Activated naive CD4-positive, alpha-beta T cell treated with anti-CD3 and anti-CD28 coated beads, Interleukin-2, amount 50 U/mL, for 72 hours (primary cell): Measurements from ENCODE around the gene GNAO1. TPM values are rescaled to one million over a fixed set of nuclear protein-coding genes. Genes with fewer than 3 reads are reported as not detected.

ENCODE experiments used
- ATAC-seq, 2 donors: fragments of 150-1000 bp; cut with Tn5 transposase; 2 replicates each; pipeline ENCODE4 v1.10.0; 2021; ENCODE audit warnings: mild to moderate bottlenecking in 2 of 2, moderate library complexity in 2 of 2
- DNase-seq, 2 donors: peaks; one replicate each; pipeline ENCODE4 v3.0.0; 2021 to 2022; ENCODE audit warnings: low spot score in 2 of 2
- H3K27ac Mint-ChIP-seq, 2 donors: one replicate each; pipeline ENCODE4 v1.8.0; 2022; ENCODE audit warnings: mild to moderate bottlenecking in 2 of 2, mixed read lengths in 2 of 2
- H3K36me3 Mint-ChIP-seq, 2 donors: one replicate each; pipeline ENCODE4 v1.8.0; 2022; ENCODE audit warnings: mixed read lengths in 2 of 2
- H3K9me3 Mint-ChIP-seq, 2 donors: one replicate each; pipeline ENCODE4 v1.8.0; 2022; ENCODE audit warnings: mixed read lengths in 2 of 2
- total RNA-seq, 2 donors: library from RNA; stranded (reverse); gene quantifications; one replicate each; pipeline ENCODE4 v1.2.3, GENCODE V29; 2022

Gene GNAO1
- total RNA-seq, 2 donors from 2014 or later: 0.25 to 0.37 TPM

DNA sequence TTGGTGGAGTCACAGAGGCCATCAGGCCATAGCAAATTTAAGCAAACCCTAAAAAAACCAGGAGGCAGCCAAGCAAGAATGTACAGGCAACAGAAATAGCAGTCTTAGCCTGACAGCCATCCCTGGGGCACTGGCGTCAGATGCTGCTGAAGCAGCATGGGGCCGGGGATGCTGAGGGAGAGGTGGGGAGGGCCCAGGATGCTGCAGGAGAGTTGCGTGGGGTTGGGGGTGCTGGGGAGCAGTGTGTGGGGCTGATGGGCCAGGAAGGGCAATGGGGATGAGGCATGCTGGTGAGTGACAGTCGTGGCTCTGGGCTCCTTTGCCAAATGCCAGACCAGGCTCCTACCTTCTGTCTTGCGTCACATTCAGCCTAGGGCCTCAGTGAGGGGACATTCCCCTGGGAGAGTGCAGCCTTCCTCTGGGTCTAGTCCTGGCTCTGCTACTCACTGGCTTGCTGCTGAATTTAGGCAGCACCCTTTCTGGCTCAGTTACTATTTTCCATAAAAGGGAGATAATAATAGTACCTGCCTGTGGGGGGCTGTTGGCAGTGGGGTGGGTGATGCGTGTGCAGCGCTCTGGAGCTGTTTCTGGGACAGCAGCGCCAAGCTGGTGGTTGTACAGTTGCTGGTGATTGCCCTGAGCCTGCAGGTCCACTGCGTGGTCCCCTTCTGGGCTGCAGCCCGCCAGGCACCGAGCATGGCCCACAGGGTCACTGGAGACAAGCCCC, 146.0 kb downstream of the GNAO1 start:
- ATAC-seq (no peak), DNase-seq (no peak)
- H3K36me3 Mint-ChIP-seq: no peaks in the 10 kb centered on the region
- no peak overlapping the region for H3K27ac Mint-ChIP-seq
- H3K9me3 Mint-ChIP-seq: no peaks in the 10 kb centered on the region

DNA sequence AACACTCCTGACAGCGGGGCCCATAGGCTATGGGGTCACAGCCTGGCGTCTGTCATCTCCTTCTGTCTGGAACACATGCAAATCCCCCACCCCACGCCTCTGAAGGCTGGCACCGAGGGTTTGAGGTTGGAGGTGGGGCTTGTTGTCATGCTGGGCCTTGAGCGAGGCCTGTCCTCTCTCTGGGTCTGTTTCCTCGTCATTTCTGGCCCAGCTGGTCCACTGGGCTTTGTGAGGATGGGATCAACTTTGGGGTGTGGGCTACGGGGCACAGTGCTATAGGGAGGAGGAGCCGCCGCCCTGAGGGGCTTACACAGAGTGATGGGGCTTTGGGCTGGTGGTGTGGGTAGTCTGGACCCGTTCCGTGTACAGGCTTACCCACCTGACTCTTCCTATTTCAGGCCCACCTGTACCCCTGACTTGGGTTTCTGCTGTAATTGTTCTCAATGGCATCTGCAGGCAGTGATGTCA, 146.6 kb downstream of the GNAO1 start:
- H3K36me3 Mint-ChIP-seq: no peaks in the 10 kb centered on the region
- H3K9me3 Mint-ChIP-seq: no peaks in the 10 kb centered on the region
- ATAC-seq (no peak), DNase-seq (no peak)
- no peak overlapping the region for H3K27ac Mint-ChIP-seq

DNA sequence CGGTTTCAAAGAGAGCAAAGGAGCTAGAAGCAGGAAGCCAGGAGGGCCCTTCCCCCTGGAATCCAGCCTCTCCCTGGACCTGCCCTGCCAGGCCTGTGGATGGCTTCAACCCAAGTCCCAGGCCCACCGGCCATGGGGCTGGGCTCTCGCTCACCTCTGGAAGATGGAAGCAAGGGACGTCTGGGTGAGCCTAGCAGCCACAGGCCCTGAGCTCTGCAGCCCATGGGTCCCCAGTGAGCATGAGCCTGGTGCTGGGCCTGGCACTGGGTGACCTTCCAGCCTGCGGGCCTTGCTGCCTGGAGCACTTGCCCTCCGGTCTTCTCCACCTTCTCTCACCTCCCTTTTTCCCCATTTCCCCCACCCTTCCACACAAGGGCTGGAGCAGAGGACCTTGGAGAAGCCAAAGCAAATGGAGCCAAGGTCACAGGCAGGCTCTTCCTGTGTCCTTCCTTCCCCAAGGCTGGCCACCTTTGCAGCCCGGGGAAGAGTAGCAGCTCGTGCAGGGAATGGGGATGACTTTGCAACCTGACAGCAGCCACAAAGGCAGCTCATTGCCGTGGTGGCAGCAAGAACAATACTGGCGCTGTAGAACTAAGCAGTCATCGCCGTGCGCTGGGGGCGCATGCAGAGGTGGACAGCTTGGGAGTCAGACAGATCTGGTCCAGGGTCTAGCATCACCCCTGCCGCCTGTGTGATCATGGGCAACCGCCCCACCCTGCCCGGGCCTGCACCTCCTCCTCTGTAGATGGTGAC, 147.5 kb downstream of the GNAO1 start:
- H3K9me3 Mint-ChIP-seq: no peaks in the 10 kb centered on the region
- no peak for DNase-seq
- no peaks in the 10 kb centered on the region for H3K36me3 Mint-ChIP-seq
- H3K27ac Mint-ChIP-seq: peak overlapping the region in 1 of 2 donors; percentile 22
- ATAC-seq: no peak

DNA sequence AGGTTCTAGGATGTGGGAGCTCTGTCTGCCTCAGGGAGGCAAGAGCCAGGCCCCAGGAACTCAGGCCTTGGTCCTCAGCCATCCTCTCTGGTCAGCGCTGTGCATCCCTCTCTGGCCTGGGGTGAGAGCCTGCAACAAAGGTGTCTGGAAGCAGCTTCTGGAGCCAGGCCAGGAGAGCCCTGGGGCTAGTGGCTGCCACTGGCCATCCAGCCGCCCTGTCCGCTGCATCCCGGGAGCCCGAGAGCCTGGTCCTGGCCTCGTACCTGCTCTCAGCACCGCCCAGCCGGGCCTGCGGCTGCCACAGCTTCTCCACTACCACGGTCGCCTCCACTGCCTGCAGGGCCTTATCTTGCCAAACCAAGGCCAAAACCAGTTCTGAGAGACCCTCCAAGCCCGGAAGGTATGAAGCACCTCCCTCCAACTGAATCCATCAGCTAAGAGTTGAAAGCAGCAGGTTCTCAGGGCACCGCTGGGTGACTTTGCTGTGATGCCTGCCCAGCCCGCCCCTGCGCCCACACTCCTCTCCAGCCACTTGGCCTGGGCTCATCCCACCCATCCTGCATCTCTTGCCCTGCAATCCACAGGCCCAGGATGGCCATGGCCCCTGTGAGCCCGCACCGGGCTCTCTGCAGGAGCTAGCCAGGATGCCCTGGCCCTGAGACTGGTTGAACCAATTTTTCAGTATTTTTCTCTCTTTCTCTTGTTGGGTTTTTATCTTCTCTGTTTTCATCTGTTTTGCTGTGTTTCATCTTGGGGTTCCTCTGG, 148.3 kb downstream of the GNAO1 start:
- DNase-seq (no peak), ATAC-seq (no peak)
- H3K36me3 Mint-ChIP-seq: no peaks in the 10 kb centered on the region
- no peaks in the 10 kb centered on the region for H3K9me3 Mint-ChIP-seq
- H3K27ac Mint-ChIP-seq: peak overlapping the region in 1 of 2 donors; percentile 3

DNA sequence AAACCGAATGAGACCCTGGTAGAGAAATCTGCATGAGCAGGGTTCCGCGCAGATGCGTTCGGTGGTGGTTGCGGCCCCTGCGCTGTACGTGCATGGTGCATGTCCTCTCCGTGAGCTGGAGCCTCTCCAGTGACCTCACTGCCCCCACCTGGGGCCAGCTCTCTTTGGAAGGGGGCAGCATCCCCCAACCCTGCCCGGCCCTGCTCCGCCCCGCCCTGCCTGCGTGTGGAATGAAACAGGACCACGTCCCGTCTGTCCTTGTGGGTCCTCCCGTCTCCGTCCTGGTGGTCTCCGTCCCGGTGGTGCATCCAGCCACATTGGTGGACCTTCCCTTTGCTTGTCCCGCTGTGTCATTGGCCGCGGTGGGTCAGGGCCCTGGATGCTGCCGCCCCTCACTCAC, 149.1 kb downstream of the GNAO1 start:
- no peaks in the 10 kb centered on the region for H3K9me3 Mint-ChIP-seq
- DNase-seq (no peak), ATAC-seq (no peak)
- H3K27ac Mint-ChIP-seq: no peak overlapping the region
- H3K36me3 Mint-ChIP-seq: no peaks in the 10 kb centered on the region

DNA sequence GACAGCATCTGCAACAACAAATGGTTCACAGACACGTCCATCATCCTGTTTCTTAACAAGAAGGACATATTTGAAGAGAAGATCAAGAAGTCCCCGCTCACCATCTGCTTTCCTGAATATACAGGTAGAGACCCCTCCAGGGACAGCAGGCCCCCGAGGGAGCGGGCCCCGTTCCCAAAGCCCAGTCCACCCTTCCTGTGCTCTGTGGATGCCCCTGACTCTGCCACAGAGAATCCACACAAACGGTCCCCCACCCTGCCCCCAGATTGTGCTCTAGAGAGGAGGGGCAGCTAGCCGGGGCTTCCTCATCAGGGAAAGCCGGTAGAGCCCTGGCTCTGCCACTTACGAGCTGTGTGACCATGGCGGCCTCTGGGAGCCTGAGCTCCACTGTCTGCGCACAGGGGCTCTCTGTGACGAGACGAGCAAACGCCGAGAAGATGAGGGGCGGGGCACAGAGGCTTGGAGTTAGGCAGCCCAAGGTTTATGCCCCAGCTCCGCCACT, 149.6 kb downstream of the GNAO1 start:
- Mint-ChIP-seq H3K27ac (no peak overlapping the region), H3K36me3 (no peaks in the 10 kb centered on the region), H3K9me3 (no peaks in the 10 kb centered on the region)
- DNase-seq (no peak), ATAC-seq (no peak)

DNA sequence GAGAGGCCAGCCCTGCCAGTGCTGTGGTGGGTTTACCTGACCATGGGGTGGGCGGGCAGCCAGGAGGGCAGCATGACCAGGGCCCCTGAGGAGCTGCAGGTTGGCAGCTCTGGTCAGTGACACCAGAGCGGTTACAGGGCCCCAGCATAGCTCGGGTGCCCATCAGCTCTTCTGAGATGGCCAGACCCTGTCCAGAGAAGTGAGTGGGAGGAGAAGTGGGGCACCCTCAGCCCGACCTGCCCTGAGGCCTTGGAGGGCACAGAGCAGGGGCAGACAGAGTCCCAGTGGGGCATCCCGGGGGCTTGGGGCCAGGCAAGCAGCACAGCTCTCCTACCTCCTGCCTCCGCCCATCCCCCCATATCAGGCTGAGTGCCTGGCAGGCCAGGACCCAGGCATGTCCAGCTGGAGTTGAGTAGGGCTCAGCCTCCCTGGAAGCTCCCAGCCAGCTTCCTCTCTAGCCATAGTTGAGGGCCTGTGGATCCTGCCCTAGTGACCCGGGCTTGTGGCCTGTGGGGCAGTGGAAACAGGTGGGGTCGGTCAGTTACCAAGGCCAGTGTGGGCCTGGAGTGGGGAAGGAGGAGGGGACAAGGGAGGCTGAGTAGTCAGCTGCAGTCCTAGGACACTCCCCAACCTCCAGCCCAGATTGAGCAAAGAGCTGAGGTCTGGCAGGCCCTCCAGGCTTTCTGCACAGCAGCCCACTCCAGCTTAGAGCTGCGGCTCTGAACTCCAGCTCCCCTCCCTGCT, 150.5 kb downstream of the GNAO1 start:
- Mint-ChIP-seq H3K9me3 (no peaks in the 10 kb centered on the region), H3K27ac (no peak overlapping the region), H3K36me3 (no peaks in the 10 kb centered on the region)
- ATAC-seq (peak in 1 of 2 donors; percentile 8), DNase-seq (no peak)

DNA sequence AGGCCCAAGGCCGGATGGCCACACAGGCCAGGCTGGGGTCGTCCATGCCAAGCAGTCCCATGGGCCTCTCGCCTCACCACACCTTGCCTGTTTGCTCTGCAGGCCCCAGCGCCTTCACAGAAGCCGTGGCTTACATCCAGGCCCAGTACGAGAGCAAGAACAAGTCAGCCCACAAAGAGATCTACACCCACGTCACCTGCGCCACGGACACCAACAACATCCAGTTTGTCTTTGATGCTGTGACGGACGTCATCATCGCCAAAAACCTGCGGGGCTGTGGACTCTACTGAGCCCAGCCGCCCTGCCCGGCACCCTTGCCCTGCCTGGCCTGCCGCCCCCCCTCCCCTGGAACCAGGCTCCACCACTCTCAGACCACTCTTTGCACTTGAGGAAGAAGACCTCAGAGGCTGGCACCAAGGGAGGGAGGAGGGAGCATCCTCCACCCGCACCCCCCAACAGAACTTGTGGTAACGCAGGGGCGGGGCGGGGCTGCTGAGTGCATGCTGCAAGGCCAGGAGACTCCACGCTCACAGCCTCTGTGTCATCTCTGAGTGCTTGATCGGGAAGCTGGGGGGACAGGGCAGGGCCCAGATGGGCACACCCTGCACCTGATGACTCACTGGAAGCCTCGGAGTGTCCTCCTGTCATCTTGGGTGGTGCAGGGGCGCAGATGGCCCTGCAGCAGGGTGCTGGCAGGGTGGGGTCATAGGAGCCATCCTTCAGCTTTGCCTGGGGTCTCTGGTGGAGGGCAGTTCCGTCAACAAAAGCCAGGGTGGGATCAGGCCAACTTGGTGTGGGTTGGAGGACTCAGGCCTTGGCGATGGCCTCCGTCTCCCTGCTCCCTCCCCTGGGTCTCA, 152.6 kb downstream of the GNAO1 start:
- no peak overlapping the region for H3K27ac Mint-ChIP-seq
- DNase-seq (no peak), ATAC-seq (no peak)
- H3K9me3 Mint-ChIP-seq: no peaks in the 10 kb centered on the region
- no peaks in the 10 kb centered on the region for H3K36me3 Mint-ChIP-seq

DNA sequence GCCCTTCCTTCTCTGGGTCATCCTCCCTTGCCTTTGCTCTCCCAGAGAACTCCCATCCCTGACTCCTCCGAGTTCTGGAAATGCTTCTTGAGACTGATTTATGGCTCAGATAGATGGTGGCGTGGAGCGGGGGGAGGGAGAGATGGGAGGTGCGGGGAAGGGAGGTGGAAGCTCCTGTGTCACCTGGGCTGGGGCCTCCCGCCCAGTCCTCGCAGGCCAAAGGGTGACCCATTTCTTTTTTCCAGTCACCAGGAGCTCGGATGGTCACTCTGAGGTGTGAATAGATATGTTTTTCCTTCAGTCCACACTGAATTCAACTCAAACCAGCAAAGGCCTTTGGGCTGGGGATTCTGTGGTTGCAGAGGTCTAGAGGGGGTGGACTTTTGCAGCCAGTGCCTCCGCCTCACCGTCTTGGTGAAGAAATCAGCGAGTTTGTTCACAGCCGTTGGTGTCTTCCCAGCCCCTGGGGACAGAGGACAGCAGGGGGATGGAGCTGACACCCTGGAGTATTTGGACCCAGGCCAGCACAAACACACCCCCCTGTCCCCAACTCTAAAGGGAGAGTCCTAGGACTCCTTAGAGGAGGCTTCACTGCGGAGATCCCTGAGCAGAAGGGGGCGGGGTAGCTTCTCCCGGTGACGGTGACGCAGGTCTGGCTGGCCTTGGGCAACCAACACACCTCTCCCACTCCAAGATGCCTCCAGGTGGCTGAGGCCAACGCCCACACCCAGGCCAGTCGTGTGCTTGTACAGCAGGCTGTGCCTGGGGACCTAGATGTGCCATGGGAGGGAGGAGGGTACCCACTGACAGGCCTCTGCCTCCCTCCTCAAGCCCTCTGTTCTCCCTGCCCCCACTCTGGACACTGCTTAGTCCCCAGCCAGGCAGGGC, 153.5 kb downstream of the GNAO1 start:
- Mint-ChIP-seq H3K9me3 (no peaks in the 10 kb centered on the region), H3K27ac (no peak overlapping the region), H3K36me3 (no peaks in the 10 kb centered on the region)
- ATAC-seq (no peak), DNase-seq (no peak)

DNA sequence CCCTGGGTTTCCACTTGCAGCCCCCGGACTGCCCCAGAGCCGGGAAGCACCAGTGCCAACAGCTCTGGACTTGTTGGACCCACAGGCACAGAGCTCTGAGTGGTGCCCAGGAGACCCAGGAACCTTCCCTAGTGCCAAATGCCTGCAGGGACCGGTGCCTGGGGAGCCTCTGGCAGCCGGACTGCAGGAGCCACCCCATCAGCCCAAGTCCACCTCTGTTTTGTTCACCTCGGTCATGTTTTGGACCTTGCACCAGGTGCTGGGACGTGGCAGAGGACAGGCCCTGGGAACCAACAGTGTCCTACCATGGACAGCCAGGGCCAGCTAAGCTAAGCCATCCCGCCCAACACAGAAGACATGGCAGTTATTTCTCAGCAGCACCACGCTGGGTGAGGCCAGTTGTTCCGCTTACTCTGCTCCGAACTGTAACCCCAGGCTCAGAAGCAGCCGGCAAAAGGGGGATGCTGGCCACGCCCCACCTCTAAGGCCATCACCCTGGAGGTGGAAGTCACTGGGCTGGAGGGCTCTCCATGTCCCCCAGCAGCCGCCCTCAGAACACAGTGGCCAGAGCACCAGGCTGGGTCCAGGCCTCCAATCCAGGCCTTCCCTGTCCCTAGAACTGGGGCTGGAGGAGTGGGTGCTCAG, 154.2 kb downstream of the GNAO1 start:
- Mint-ChIP-seq H3K9me3 (no peaks in the 10 kb centered on the region), H3K36me3 (no peaks in the 10 kb centered on the region), H3K27ac (no peak overlapping the region)
- ATAC-seq: no peak
- no peak for DNase-seq

DNA sequence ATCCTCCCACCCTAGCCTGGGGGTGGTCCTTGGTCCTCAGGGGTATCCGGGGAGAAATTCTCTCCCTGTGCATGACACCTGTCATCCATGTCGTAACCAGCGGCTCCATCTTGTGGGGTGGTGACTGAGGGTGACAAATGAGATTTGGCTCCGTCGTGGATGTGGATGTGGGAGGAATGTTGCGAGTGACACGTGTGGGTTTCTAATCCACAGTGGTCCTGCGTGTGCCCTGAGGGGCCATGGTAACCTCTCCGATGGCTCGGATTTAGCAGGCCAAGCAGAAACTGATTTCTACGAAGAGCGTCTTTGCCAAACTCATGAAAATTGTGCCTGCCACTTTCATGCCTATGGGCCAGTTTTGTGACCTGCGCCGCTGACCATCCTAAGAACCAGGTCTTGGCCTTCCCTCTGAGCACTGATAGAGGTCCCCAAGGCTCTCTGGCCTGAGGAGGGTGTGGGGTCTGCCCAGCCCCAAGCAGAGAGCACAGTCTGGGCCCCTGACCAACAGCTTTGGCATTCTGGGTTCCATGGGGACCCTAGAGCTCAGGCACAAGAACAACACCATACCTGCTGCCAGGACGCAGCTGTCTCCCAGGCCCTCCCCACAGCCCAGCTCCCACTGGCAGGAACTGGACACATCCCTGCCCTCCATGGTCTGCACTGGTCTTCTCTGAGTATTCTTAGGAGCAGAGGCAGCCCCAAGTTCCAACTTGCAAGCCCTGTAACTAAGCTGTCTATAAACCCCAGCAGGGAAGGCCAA, 155.0 kb downstream of the GNAO1 start:
- Mint-ChIP-seq H3K36me3 (no peaks in the 10 kb centered on the region), H3K27ac (peak overlapping the region in 1 of 2 donors; percentile 19), H3K9me3 (no peaks in the 10 kb centered on the region)
- DNase-seq (no peak), ATAC-seq (no peak)

DNA sequence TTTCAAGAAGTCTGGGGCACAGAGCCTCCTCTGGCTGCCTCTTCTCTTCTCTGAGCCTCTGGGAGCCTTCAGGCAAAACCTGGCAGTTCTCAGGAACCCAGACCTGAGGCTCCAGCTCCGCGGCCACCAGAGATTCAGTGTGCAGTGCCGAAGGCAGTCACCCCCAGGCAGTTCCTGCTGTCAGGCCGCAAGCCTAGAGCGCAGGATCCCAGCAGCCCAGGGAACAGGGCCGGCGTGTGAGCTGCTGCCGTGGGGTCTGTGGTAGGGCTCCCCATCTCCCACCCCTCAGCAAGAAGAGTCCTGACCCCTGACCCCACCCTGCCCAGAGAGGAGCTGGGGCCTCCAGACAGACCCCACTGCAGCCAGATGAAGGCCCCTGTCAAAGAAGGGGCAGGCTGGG, 155.9 kb downstream of the GNAO1 start:
- H3K9me3 Mint-ChIP-seq: no peaks in the 10 kb centered on the region
- DNase-seq: no peak
- no peaks in the 10 kb centered on the region for H3K36me3 Mint-ChIP-seq
- no peak for ATAC-seq
- no peak overlapping the region for H3K27ac Mint-ChIP-seq

DNA sequence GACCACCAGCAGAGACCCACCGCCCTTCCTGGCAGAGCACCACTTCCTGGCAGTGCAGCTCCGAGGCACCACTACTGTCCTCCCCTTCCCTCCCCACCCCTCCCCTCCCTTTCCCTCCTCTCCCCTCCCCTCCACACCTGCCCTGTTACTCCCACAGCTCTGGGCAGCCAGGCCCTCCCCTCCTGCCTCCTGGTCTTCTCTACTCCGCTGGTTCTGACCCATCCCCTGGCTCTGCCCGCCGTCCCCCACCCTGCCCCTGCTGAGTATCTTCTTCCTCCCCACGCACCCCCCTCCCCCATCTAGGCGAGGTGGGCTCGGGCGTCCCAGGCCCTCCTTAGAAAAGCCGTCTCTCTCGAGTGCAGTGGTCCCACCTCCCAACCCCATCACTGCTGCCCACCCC, 156.4 kb downstream of the GNAO1 start:
- H3K9me3 Mint-ChIP-seq: no peaks in the 10 kb centered on the region
- H3K36me3 Mint-ChIP-seq: no peaks in the 10 kb centered on the region
- no peak for ATAC-seq
- H3K27ac Mint-ChIP-seq: no peak overlapping the region
- no peak for DNase-seq
